ENCODE measurements around the gene PDLIM7. TPM values are rescaled to one million over a fixed set of nuclear protein-coding genes. Genes with fewer than 3 reads are reported as not detected.

PDLIM7 gene
- 66.5 and 187 TPM in 2 replicates for total RNA-seq (ENCODE audit: low replicate concordance)
- long read RNA-seq, partial matches to known transcripts, result 1 of 4 reads
- long read RNA-seq, other reads (novel, unspliced or antisense), result 1 of 4 reads

- H3K4me1 Mint-ChIP-seq (ENCODE audit: unreplicated experiment), result peaks cover 39% of the 10 kb centered on the region
- H3K4me3 Mint-ChIP-seq, result peak within 1 kb of the TSS; percentile 87
Measured at GRCh38 chr5:177497292-177498012, at the start of gene PDLIM7. Gene PDLIM7, minus strand, starts transcription at chr5:177497604. Its CDS starts 1,092 bp downstream, at chr5:177496512.

GRCh38 chr5:177546258-177546741 is 48.9 kb upstream of the PDLIM7 start:
- DNase-seq (ENCODE audit: extremely low spot score, unreplicated experiment), result no peak
- Mint-ChIP-seq H3K27me3 (no peaks in the 10 kb centered on the region), H3K4me3 (no peak overlapping the region), H3K36me3 (peaks cover 21% of the 10 kb centered on the region), H3K27ac (peak overlapping the region; percentile 90), H3K4me1 (ENCODE audit: unreplicated experiment) (peaks cover 29% of the 10 kb centered on the region), H3K9me3 (no peaks in the 10 kb centered on the region)
- TF ChIP-seq CTCF (conservative IDR thresholded peaks at IDR 0.05), result no peak

More at GRCh38 chr5:177497292-177498012, at the start of gene PDLIM7:
- peak; percentile 97 for DNase-seq (ENCODE audit: extremely low spot score, unreplicated experiment)
- H3K27ac Mint-ChIP-seq, result peak within 1 kb of the TSS; percentile 86
- no peaks in the 10 kb centered on the region for H3K9me3 Mint-ChIP-seq
- H3K27me3 Mint-ChIP-seq, result peaks cover 15% of the 10 kb centered on the region
- TF ChIP-seq CTCF (conservative IDR thresholded peaks at IDR 0.05), result peak; percentile 34
- H3K36me3 Mint-ChIP-seq, result peaks cover 8% of the 10 kb centered on the region

- Mint-ChIP-seq H3K27ac (peak overlapping the region; percentile 90), H3K4me1 (ENCODE audit: unreplicated experiment) (peaks cover 29% of the 10 kb centered on the region), H3K36me3 (peaks cover 21% of the 10 kb centered on the region), H3K27me3 (no peaks in the 10 kb centered on the region), H3K9me3 (no peaks in the 10 kb centered on the region), H3K4me3 (no peak overlapping the region)
- no peak for DNase-seq (ENCODE audit: extremely low spot score, unreplicated experiment)
- no peak for TF ChIP-seq CTCF (conservative IDR thresholded peaks at IDR 0.05)
Measured at GRCh38 chr5:177545487-177546257, 48.3 kb upstream of the PDLIM7 start.

GRCh38 chr5:177542816-177543465 is 45.5 kb upstream of the PDLIM7 start:
- DNase-seq (ENCODE audit: extremely low spot score, unreplicated experiment), result no peak
- H3K36me3 Mint-ChIP-seq, result peaks cover 13% of the 10 kb centered on the region
- TF ChIP-seq CTCF (conservative IDR thresholded peaks at IDR 0.05), result no peak
- H3K4me1 Mint-ChIP-seq (ENCODE audit: unreplicated experiment), result peaks cover 14% of the 10 kb centered on the region
- H3K9me3 Mint-ChIP-seq, result no peaks in the 10 kb centered on the region
- no peak overlapping the region for H3K27ac Mint-ChIP-seq
- no peaks in the 10 kb centered on the region for H3K27me3 Mint-ChIP-seq
- H3K4me3 Mint-ChIP-seq, result no peak overlapping the region

- H3K36me3 Mint-ChIP-seq, result peaks cover 8% of the 10 kb centered on the region
- no peaks in the 10 kb centered on the region for H3K4me1 Mint-ChIP-seq (ENCODE audit: unreplicated experiment)
- no peak for TF ChIP-seq CTCF (conservative IDR thresholded peaks at IDR 0.05)
Measured at GRCh38 chr5:177540438-177540837, 43.0 kb upstream of the PDLIM7 start.

More at GRCh38 chr5:177540438-177540837, 43.0 kb upstream of the PDLIM7 start:
- H3K4me3 Mint-ChIP-seq, result no peak overlapping the region
- no peaks in the 10 kb centered on the region for H3K27me3 Mint-ChIP-seq
- no peak for DNase-seq (ENCODE audit: extremely low spot score, unreplicated experiment)
- H3K9me3 Mint-ChIP-seq, result no peaks in the 10 kb centered on the region
- H3K27ac Mint-ChIP-seq, result no peak overlapping the region
